GM12801 (cell line): ENCODE results near the gene FBXO7.

Experiments
- CTCF ChIP-seq: IDR thresholded peaks from one replicate; pipeline ENCODE4 v1.5.1; 2011; ENCODE audit warnings: control low read depth; ENCODE audit not compliant: insufficient read length; ENCODE audit errors: extremely low read depth

The FBXO7 gene

GRCh38 chr22:32474635-32475467, at the start of gene FBXO7:
Gene FBXO7 (plus strand): TSS chr22:32474811. CDS start chr22:32475003, 192 bp downstream.
- no peak for TF ChIP-seq CTCF

GRCh38 chr22:32426881-32427280, 47.7 kb upstream of the FBXO7 start:
- no peak for TF ChIP-seq CTCF

- TF ChIP-seq CTCF = no peak
Observed at GRCh38 chr22:32430352-32430751, 44.3 kb upstream of the FBXO7 start.

GRCh38 chr22:32444068-32444467, 30.5 kb upstream of the FBXO7 start:
- TF ChIP-seq CTCF = no peak

GRCh38 chr22:32446321-32446720, 28.3 kb upstream of the FBXO7 start:
- no peak for TF ChIP-seq CTCF

GRCh38 chr22:32448980-32449379, 25.6 kb upstream of the FBXO7 start:
- no peak for TF ChIP-seq CTCF

GRCh38 chr22:32457031-32457430, 17.6 kb upstream of the FBXO7 start:
- no peak for TF ChIP-seq CTCF
